Inflammatory macrophage treated with lipopolysaccharide for 1 hour (primary cell): ENCODE results near the gene SESN1.

Source experiments
- DNase-seq, 2 donors: peaks; one replicate each; pipeline ENCODE4 v3.0.0-alpha.2; 2020 to 2022

The SESN1 gene

DNA sequence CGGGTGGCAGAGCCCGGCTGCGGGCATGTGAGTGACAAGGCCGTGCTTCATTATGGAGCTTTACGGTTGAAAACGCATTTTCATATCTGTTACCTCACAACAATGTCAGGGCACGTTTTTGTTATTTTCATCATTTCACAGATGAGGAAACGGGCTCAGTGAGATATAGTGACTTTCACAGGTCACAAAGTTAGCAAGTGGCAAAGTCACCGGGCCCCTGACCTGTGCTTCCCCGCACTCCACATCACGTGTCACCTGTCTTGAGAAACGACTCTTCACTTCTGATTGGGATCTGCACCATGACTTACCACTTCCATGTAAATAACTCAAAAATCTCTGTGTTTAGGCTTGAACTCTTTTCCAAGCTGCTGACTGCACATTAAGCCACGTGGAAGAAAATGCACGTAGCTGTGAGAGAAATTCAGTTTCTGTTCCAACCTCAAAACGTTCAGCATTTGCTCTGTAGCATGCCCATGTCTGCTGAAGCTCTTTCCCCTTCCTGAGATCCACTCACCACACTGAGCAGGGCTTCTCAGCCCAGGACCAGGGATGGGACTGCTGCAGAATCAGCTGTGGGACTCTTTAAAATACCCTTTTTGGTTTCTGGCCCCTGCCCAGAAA lies 139.2 kb downstream of the SESN1 start:
- DNase-seq = no peak

DNA sequence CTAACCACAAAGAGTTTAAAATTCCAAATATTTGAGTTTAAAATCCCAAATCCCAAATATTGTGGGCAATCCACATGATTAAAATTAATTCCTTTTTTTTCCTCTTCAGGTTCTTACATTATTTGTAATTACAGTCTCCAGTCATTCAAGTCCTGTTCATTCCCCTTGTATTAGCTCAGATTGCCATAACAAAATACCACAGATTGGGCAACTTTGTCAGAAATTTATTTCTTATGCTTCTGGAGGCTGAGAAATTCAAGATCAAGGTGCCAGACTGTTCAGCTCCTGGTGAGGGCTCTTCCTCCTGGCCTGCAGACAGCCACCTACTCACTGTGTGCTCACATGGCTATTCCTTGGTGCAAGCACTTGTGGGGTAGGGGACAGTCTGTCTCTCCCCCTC lies 141.0 kb downstream of the SESN1 start:
- DNase-seq = peak in 1 of 2 donors; percentile 12

DNA sequence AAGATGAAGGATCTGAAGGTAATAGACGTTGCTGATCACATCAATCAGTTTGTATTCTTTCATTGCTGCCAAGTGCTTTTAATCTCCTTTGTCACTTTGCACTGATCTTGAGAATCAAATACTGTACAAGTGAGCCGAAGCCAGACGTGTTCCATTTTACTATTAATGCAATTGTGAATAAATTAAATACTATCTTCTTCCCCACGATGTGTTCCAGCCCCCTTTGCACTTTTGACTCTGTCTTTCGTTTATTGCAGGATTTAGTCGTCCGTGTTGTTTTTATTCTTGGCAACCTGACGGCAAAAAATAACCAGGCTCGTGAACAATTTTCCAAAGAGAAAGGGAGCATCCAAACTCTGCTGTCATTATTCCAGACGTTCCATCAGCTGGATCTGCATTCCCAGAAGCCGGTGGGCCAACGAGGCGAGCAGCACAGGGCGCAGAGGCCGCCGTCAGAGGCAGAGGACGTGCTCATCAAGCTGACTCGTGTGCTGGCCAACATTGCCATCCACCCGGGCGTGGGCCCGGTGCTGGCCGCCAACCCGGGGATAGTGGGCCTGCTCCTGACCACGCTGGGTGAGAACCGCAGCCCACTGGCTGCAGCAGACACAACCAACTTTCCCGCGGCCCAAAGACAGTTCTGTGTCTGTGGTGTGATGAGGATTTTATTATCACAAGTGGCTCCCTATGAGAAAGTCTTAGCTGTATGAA lies 141.7 kb downstream of the SESN1 start:
- DNase-seq = no peak

DNA sequence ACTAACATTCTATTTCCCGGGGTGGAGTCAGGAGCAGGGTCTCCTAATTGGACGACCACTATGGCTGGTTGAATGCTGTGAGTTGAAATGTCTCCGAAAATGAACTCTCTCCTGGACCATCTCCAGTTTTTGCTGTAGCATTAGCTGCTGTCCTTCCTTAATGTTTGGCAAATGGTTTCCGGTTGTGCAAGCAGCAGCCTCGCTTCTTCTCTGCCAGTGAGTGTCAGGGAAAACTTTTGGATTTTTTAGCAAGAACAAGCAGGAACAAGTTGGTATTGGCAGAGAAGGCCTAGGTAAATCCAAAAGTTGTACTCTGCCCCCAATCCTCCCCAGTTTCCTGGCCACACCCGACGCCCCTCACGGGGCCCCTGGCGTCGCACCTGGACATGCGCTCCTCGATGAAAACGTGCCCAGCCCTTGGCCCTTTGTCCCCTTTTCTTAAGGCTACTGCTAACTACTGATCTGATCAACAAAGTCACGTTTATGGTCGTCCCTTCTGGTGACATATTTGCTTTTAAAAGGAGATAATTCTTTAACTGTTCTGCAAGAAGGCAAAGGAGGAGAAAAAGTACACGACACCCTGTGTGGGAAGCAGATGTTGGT lies 143.2 kb downstream of the SESN1 start:
- no peak for DNase-seq

DNA sequence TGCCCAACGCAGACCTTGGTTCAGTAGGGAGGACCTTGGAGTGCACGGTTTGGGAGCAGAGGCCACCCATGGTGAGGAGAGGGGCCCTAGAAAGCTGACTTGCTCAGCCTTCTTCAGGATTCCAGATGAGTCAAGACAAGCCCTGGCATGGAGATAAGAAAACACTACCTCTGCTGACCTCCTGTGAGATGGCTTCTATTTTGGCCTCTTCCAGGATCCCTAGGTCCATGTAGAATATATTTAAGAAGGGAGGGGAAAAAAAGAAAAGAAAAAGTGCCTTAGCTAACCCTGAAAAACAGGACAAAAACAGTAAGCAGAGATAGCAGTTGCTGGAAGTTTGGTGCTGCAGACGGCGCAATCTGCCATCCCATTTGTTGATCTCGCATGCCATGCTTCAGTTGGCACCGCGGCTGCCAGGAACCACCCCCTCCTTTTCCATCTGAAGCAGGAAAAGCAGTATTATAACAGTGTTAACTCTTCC lies 146.4 kb downstream of the SESN1 start:
- DNase-seq = no peak

DNA sequence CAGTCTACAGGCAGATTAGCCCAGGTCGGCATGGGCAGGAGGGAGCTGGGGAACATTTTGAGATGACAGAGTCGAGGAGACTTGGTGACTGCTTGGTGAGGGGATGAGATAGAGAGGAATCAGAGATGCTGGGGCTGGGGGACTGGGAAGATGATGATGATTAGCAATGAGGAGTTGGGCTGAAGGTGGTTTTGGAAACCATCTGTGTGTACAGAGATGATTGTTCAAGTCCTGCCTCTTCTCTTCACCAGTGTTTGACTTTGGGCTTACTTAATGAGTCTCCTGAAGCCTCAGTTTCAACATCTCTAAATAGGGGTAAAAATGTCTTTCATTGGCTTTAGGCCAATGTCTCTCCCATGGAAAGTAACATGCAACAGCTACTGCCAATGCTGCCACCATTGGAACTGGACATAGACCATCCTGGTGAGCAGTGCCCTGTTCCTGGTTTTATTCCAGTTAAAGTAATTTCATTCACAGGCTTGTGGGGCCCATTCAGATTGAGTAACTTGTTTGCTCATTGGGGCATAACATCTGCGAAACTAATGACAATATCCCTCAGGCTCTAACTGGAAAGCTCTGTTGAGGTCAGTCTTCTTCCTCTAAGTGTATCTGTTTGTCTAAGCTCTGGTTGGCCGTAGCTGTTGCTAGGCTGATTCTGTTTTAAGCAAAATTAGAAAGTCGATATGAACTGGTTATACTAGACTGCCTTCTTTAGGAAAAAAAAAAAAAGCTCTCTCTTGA lies 147.4 kb downstream of the SESN1 start:
- peak; percentile 39 to 40 for DNase-seq

DNA sequence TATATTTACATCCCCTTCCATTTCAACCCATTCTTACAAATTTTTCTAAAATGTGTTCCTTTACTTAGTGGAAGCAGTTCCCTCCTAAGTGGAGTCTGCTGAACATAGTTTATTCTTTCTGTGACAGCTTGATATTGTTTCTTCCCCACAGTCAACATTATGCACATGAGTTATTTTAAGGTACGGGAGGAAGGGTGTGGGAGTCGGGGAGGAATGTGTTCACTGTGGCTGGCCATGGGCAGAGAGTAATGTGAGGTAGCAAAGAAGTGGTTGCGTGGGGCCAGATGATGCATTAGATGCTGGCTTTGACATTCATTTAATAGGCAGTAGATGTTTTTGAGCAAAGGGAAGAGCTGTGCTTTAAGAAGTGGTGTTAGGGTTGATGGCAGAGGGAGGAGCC lies 148.0 kb downstream of the SESN1 start:
- DNase-seq = no peak

DNA sequence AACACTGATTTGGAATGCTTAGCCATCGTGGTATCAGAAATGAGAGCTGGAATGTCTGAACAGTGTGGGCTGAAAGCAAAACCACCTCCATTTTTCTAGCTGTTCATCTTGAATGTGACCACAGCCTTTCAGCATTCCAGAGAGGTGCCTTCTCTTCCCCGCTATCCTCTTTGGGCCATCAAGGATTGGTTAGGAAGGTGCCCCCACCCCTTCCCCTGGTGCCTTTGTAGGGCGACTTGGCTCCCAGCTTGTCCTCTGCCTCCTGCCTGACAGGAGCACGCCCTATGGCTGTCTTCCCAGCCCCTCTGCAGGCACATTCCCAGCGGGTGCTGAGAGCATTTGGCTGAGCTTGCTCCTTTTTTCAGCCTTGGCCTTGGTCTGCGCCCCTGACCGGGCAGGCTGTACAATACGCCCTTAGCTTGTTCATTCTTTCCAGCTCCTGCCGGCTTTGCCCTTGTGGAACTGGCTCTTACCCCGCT lies 148.9 kb downstream of the SESN1 start:
- no peak for DNase-seq

DNA sequence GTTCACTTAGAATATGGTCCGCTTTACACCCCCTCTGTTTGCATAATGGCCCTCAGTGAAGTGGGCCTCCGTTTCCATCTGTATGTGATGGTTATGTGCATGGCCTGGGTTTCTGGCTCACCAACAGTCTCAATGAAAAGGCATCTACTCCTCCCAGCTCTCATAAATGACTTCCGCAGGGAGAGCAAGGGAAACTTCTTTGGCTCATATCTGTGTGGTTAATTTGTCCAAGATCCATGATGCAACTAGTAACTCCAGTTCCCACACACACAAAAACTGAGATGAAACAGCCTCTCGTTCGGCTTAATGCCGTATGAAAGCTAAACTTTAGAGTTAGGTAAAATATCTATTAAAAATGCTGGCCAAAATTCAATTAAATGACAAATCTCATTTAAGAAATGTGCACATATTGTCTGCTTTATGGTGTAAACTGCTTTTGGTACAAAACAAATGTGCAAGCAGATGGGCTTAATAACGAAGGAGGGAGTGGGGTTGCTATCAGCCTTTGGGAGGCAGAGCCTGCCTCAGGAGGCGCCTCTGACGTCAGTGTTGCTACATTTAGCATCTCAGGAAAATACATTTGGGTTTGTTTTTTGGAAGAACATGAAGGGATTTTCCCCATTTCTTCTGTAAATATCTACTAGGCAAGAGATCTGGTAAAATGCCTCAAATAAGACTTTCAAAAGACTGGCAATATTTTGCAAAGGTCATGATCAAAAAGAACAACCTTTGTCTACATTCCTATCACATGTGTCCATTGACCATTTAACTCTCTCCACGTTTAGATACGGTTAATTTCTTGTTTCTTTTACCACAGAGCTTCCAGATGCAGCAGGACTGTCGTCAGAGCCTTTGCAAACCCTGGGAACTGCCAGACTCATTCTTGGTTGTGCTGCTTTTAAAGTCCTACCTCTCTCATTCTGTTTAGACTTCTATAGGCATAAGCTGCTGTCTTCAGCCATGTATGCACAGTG lies 149.7 kb downstream of the SESN1 start:
- no peak for DNase-seq

DNA sequence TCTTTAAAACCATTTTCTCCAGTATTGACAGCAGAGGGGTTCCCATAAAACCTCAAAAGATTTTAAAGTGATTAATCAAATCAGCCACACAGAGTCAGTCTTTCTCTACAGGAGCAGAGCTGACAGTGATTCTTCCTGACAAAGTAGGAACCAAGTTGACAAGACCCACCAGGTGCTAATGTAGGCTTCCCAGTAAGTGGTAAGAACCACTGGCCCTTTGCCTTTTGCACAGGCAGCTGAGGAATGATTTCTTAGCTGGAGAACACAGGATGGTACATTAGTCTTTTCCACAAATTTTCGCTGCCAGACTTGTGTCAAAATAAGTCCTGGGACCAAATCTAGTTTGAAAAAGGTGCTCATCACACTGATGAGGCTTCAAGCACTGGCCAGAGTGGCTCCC lies 150.6 kb downstream of the SESN1 start:
- DNase-seq = no peak

DNA sequence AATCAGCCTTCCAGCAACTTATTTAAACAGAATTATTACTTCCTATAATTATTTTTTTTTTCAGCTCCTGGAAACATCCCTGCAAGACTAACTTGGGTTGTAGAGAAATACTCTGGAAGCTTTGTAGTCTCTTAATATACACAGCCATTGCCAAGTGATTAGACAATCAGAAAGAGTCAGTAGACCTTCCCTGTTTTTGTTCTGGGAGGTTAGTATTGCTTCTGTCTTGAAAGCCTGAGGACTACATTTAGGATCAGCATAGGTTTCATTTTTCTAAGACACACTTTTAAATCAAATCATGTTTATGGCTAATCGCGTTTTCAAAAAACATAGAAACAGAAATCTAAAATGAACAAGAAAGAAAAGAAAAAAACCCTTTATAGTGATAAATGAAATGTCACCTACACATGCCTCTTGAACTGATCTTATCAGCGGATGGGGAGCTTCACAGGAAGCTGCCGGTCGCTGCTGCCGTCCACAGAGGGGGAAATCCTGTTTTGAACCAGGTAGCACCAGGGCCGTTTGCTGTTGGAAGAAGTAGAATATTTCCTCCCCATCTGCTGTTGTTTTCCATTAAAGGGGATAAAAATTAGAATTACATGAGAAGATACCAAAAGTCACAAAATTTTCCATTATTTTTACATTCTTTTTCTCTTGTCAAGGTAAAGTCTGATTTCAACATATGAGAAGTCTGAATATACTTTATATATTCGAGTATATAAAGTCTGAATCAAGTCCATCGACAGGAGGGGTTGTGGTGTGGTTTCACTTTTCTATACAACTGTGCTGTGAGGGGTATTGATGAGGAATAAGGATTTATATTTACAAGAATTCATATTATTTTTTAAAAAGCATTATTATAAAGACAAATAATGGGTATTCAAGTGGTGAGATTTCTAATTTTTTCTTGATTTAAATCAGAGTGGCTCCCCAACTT lies 151.8 kb downstream of the SESN1 start:
- DNase-seq = no peak

DNA sequence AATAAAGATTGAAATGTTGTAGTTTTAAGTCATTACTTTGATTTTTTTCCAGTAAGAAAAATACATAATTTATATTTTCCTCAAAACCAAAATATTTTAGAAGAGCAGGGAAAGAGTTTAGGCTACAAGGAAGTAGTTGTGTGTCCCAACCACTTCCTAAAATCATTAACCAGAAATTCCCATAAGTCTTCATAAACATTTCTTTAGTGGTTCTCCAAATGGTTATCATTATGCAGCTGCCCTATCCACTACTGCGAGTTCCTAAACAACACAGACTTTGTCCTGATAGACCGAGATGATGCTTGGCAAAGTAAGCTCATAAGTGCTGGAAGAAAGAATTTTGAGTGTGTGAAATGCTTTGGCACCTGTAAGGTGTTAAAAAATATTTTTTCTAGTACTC lies 152.8 kb downstream of the SESN1 start:
- peak in 1 of 2 donors; percentile 24 for DNase-seq

DNA sequence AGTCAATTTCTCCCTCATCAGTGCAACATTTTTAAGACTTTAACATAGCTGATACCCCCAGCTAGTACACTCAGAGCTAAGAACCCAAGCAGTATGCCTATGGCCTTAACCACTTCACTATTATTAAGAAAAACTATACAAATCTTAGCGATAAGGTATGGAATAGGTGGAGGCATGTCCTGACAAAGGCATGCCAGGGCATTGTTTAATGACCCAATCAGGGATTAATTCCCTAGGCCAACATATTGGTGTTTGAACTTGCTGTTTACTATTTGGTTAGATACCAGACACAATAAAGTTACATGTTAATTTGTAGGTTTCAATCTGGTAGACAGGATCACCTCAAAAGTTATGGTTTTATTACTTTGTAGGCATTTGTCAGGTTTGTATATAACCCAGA lies 153.4 kb downstream of the SESN1 start:
- no peak for DNase-seq

DNA sequence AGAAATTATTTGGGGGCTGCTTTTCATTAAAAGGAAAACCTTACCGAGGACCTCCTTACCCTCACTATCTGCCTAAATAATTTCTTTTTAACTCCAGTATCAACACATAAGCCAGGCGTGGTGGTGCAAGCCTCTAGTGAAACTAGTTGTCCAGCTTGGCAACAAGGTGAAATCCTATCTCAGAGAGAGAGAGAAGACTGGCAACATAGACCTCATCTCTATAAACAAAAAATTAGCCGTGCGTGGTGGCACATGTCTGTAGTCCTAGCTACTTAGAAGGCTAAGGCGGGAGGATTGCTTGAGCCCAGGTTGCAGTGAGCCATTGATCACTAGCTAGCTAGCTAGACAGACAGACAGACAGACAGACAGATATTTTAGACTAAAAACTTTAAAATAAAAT lies 153.9 kb downstream of the SESN1 start:
- no peak for DNase-seq

DNA sequence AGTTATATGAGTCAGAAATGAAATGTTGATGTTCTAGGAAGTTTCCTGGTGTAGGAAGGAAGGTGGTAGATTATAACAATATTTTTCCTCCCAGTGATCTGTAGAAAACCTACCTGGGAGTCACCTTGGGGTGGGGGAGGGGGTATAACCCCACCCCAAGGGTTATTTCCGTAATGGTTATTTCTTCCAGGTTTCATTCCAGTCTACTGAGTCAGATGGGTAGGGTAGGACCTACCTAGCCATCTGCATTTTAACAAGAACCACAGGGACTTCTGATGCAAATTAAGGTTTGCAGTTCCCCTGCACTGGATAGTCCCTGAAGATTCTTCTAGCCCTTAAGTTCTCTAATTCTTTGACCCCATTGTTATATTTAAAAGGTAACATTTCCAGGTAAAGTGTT lies 157.5 kb downstream of the SESN1 start:
- DNase-seq = no peak
